ENCODE results near the gene ANXA4. TPM values are rescaled to one million over a fixed set of nuclear protein-coding genes. Genes with fewer than 3 reads are reported as not detected.
A peak's percentile ranks its signal among the peaks of the same experiment; 100 is the strongest.

The ANXA4 gene
- total RNA-seq, result 100 to 1,000 TPM; 258 to 324 TPM

DNA sequence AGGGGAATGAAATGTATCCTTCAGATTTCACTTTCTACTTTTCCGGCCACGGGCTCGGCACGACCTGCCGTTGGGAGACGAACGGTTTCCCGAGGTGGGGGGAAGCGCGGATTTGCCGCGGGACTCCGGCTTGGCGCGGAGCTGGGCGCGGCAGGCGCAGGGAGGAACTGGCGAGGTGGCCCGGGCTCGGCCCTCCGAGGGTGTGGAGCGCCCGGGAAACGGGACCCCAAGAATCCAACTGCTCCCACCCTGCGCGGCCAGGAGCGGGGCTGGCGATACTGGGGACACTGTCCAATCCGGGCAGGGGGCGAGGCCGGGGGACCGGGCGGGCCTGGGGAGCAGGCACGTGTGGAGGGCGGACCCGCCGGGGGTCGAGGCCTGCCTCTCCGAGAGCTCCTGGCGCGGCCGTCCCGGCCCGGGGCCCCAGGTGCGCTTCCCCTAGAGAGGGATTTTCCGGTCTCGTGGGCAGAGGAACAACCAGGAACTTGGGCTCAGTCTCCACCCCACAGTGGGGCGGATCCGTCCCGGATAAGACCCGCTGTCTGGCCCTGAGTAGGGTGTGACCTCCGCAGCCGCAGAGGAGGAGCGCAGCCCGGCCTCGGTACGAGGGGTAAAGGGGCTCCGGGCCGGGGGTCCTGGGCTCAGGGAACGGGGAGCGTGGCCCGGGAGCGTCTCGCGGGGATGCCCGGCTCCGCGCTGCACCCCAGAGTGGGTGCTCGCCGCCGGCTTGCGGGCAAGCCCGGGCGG lies at the start of gene ANXA4:
ANXA4 (plus strand) TSS at position 560 of the 747 bp plus-strand sequence. CDS start 39,432 bp downstream, outside the sequence.
- DNase-seq, result peak; percentile 96
- TF ChIP-seq, protein P1, sequence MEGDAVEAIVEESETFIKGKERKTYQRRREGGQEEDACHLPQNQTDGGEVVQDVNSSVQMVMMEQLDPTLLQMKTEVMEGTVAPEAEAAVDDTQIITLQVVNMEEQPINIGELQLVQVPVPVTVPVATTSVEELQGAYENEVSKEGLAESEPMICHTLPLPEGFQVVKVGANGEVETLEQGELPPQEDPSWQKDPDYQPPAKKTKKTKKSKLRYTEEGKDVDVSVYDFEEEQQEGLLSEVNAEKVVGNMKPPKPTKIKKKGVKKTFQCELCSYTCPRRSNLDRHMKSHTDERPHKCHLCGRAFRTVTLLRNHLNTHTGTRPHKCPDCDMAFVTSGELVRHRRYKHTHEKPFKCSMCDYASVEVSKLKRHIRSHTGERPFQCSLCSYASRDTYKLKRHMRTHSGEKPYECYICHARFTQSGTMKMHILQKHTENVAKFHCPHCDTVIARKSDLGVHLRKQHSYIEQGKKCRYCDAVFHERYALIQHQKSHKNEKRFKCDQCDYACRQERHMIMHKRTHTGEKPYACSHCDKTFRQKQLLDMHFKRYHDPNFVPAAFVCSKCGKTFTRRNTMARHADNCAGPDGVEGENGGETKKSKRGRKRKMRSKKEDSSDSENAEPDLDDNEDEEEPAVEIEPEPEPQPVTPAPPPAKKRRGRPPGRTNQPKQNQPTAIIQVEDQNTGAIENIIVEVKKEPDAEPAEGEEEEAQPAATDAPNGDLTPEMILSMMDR (IDR thresholded peaks at IDR 0.05), result no peak
- Histone ChIP-seq H3K9me3 (no peaks in the 10 kb centered on the region), H3K9ac (ENCODE audit: low read depth in 2 of 2, low read length in 2 of 2) (peak within 1 kb of the TSS; percentile 88 to 97), H3K4me3 (peak within 1 kb of the TSS; percentile 92), H3K4me1 (peaks cover 13% of the 10 kb centered on the region), H3K27me3 (no peaks in the 10 kb centered on the region), H3K36me3 (no peaks in the 10 kb centered on the region), H3K27ac (peak within 1 kb of the TSS; percentile 99)
- intact Hi-C loops (cut with DNase I), result no loop called here

DNA sequence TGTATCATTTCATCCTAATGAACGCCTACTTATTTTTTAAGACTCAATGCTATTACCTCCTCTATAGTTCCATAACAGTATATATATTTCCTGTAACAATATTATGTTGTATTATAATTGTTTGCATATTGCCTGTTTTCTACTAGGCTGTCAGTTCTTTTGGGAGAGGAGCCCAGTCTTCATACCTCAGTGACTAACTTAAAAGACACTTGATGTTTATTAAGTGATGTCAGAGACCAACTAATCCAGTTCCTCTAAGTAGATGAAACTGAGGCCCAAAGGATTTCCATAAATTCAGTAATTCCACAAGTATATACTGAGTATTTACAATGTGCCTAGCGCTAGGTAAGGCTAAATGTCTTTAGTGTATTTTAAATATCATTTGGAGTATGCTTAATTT lies 49.5 kb upstream of the ANXA4 start:
- TF ChIP-seq, protein P1 (IDR thresholded peaks at IDR 0.05), result no peak
- no peak overlapping the region for H3K27ac ChIP-seq
- H3K4me3 ChIP-seq, result no peak overlapping the region
- H3K36me3 ChIP-seq, result no peaks in the 10 kb centered on the region
- DNase-seq, result no peak
- no peaks in the 10 kb centered on the region for H3K27me3 ChIP-seq
- intact Hi-C loops (cut with DNase I), result no loop called here
- no peaks in the 10 kb centered on the region for H3K9me3 ChIP-seq
- H3K9ac ChIP-seq (ENCODE audit: low read depth in 2 of 2, low read length in 2 of 2), result no peak overlapping the region
- H3K4me1 ChIP-seq, result no peaks in the 10 kb centered on the region

DNA sequence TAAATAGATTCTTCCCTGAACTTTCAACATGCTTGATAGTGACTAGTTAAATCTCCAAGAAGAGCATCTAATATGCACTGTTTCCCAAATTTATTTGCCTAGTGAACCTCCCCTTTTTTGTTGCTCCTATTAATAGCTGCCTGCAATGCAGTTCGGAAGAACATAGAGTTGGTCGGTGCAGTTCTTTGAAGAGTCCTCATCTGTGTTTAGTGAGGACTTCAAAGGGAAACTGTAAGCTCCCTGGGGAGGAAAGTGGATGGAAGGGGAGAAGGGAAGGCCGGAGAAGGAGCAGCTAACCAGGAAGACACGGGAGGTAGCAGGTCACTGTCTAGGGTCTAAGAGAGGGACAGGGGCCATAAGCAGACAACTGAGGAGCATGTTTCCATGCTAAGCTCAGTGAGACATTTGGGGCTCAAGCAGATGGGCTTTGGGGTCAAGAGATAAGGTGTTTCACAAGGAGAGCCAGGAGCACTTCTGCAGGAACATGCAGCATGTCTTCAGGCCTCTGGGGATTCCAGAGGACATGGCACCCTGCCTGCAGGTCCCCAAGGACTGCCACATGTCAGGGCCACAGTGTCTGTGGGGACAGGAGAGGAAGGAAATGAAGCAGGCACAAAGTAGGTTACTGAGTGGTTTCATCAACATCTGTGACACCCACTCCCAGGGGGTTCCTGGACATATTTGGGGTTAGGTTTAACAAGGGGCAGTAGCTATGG lies 48.7 kb upstream of the ANXA4 start:
- DNase-seq, result no peak
- Histone ChIP-seq H3K4me1 (no peaks in the 10 kb centered on the region), H3K27ac (peak overlapping the region; percentile 4)

DNA sequence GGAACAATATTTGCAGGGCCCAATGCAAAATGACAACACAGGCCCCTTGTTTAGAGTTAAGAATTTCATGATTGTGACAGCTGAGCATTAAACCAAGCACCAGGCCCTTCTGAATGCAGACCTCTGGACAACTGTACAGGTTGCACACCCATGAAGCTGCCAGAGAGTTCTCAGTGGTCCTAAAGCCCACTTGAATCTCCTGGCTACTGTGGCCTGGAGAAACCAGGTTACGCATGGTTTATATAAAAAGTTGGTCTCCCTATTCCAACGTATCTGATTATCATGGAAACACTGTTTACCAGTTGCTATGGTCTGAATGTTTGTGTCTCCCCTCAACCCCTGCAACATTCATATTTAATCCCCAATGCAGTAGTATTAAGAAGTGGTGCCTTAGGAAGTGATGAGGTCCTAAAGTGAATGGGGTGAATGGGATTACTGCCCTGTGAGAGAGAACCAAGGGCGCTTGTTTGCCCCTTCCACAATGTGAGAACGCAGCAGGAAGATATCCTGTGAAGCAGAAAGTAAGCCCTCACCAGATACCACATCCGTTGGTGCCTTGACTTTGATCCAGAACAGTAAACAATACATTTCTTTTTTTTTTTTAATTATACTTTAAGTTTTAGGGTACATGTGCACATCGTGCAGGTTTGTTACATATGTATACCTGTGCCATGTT lies 48.0 kb upstream of the ANXA4 start:
- intact Hi-C loops (cut with DNase I), result no loop called here
- Histone ChIP-seq H3K4me1 (no peaks in the 10 kb centered on the region), H3K27ac (peak overlapping the region; percentile 4), H3K9ac (ENCODE audit: low read depth in 2 of 2, low read length in 2 of 2) (no peak overlapping the region), H3K36me3 (no peaks in the 10 kb centered on the region), H3K9me3 (no peaks in the 10 kb centered on the region), H3K4me3 (no peak overlapping the region), H3K27me3 (no peaks in the 10 kb centered on the region)
- no peak for DNase-seq
- TF ChIP-seq, protein P1 (IDR thresholded peaks at IDR 0.05), result no peak

More for the DNA sequence above, 48.7 kb upstream of the ANXA4 start:
- Histone ChIP-seq H3K27me3 (no peaks in the 10 kb centered on the region), H3K4me3 (no peak overlapping the region), H3K9ac (ENCODE audit: low read depth in 2 of 2, low read length in 2 of 2) (no peak overlapping the region), H3K9me3 (no peaks in the 10 kb centered on the region), H3K36me3 (no peaks in the 10 kb centered on the region)
- intact Hi-C loops (cut with DNase I), result no loop called here
- TF ChIP-seq, protein P1 (IDR thresholded peaks at IDR 0.05), result no peak
